HG03159 (cell line): Measurements from ENCODE around the gene ECHS1.
A peak's percentile ranks its signal among the peaks of the same experiment; 100 is the strongest.
"Not testable (repeated sequence)": the region's sequence is repeated elsewhere in the genome, so short reads cannot be mapped to it uniquely, and the experiment has no call there.

ENCODE experiments used
- ATAC-seq: cut with Tn5 transposase; IDR thresholded peaks from one replicate; pipeline ENCODE4 v1.9.1; 2021; ENCODE audit warnings: mild to moderate bottlenecking, moderate library complexity; ENCODE audit not compliant: unreplicated experiment

ECHS1 gene

DNA sequence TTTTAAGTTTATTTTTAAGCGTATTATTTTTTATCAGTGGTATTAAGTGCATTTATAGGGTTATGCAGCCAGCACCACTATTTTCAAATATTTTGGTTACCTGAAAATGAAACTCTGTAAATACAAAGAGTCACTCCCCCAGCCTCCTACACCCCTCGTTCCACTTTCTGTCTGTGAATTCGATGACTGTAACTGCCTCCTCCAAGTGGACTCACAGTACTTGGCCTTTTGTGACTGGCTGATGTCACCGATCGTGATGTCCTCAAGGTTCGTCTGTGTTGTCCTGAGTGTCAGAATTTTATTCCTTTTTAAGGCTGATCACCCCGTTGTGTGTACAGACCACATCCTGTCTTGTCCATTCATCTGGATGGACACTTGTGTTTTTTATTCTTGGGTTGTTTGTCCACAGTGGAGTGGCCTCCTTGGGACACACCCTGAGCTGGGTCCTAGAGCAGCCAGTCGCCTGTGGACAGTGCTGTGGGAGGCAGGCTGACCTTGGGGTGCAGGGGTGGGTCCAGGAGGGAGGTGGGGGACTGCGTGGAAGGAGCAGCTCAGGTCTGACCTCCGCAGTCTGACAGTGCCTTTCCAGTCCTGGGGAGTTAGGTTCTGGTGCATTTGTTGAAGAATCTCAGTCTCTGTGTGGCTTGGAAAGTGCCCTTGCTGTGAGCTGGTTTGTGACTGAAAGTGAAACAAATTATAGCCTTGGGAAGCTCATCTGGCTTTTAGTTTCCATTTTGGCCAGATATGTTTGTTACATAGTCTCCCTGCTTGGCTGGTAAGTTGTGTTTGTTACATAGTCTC is 27.7 kb upstream of the ECHS1 start:
- ATAC-seq, result peak; percentile 70

DNA sequence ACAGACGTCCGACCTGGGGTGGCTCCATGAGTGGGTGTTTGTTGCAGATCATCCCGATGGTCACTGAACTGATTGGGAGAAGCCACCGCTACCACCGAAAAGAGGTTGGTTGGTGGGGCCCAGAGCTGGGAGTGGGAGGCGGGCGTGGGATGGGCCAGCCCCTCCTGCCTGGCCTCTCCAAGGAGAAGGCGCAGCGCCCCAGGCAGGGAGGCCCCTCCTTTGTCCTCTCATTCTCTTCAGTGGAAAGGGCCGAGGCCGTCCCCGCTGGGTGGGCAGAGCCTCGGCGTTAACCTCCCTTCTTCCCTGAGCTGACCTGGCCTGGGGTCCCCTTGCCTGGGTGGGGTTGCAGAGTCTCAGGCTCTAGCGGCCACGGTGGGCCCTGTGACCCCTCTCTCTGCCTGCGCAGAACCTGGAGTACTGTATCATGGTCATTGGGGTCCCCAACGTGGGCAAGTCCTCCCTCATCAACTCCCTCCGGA is 26.0 kb upstream of the ECHS1 start:
- no peak for ATAC-seq

DNA sequence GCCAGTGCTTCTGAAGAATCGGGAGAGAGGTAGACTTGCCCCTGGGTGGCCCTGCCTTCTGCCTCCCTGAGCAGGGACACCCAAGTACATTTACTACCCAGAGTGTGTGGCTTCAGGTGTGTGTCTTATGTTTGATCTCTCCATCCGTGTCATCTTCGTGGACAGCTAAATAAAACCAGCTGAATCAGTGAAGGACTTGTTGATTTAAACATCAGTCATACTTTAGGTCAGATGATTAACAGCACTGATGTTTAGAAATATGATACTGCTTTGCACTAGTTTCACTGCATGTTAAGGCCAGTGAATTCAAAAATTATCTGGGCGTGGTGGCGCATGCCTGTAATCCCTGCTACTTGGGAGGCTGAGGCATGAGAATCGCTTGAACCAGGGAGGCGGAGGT is 24.8 kb upstream of the ECHS1 start:
- ATAC-seq, result no peak

DNA sequence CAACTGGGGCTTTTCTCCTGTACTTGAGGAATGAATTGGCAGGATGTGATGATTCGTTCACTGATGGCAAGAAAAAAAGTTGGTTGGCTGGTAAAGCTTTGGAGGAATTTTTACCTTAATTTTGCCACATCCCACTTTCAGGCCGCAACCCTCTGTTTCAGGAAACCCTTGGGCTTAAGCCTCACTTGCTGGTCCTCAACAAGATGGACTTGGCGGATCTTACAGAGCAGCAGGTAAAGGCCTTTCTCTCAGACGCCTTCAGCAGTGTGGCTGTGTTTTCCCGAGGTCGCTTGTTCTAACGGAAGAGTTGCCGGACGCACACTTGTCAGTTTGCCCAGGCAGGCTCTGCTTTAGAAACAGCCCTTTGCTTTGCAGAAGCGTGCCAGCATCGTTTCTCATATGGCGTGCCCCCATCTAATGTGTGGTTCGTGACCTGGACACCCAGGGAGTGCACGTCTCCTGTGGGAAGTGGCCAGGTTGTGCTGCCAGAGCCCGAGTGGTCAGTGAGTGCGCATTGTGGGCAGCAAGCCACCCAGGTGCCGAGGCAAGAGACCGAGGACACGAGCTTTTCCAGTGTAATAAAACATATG is 23.0 kb upstream of the ECHS1 start:
- no peak for ATAC-seq

DNA sequence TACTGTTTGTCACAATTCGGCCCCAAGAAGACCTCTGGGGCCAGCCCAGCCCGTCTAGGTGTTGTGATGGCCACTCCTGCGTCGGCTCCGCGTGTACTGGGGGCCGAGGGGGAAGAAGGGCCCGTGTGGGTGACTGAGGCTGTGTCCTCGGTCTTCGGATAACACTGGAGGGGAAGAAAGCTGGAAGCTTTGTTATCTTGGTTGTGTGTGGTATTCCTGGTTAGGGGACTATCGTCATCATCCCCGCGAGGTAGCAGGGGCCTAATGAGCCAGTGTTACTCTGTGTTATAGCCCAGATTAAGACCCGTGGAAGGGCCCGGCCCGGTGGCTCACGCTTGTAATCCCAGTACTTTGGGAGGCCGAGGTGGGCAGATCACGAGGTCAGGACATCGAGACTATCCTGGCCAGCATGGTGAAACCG is 21.7 kb upstream of the ECHS1 start:
- ATAC-seq, result no peak

GRCh38 chr10:133394064-133394663 is 21.0 kb upstream of the ECHS1 start, which contains the start of gene MTG1:
Gene MTG1, plus strand, starts transcription at chr10:133394157. Its CDS starts 64 bp downstream, at chr10:133394221.
- peak; percentile 65 for ATAC-seq

GRCh38 chr10:133393401-133394063 is 20.4 kb upstream of the ECHS1 start:
- ATAC-seq, result no peak

GRCh38 chr10:133391761-133392518 is 18.8 kb upstream of the ECHS1 start:
- no peak for ATAC-seq

- ATAC-seq, result no peak
These were observed 18.1 kb upstream of the ECHS1 start for GRCh38 chr10:133391249-133391635.

GRCh38 chr10:133390597-133391248 is 17.6 kb upstream of the ECHS1 start:
- ATAC-seq, result no peak

GRCh38 chr10:133388973-133389818 is 16.0 kb upstream of the ECHS1 start:
- ATAC-seq, result peak; percentile 87

GRCh38 chr10:133388236-133388972 is 15.2 kb upstream of the ECHS1 start:
- ATAC-seq, result no peak

DNA sequence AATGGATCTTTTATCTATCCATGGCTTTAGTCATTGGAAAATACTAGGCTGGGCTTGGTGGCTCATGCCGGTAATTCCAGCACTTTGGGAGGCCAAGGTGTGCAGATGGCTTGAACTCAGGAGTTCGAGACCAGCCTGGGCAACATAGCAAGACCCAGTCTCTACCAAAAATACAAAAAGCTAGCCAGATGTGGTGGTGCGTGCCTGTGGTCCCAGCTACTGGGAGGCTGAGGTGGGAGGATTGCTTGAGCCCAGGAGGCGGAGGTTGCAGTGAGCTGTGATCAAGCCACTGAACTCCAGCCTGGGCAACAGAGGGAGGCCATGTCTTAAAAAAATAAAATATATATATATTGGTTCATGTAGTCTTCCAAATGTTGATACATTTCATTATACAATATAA is 13.8 kb upstream of the ECHS1 start:
- not testable (repeated sequence) for ATAC-seq

GRCh38 chr10:133385214-133385613 is 12.1 kb upstream of the ECHS1 start:
- ATAC-seq, result no peak

DNA sequence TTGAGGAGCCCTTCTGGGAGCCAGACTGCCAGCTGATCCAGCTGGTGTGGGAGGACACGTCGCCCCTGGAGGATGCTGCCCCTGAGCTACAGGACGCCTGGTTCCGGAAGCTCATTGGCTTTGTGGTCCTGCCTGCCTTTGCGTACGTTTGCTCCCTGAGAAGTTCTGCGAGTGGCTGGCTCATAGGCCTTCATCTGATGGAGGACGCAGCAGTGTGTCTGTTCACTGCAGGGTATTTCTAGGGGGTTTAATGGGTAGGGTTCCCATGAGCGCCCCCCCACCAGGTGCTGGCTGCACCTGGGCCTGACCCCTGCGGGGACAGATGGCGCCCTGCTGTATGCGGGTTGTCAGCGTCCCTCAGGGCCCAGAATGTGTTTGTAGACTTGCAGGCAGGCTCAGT is 10.9 kb upstream of the ECHS1 start:
- ATAC-seq, result no peak

GRCh38 chr10:133383551-133383950 is 10.4 kb upstream of the ECHS1 start:
- ATAC-seq, result no peak

DNA sequence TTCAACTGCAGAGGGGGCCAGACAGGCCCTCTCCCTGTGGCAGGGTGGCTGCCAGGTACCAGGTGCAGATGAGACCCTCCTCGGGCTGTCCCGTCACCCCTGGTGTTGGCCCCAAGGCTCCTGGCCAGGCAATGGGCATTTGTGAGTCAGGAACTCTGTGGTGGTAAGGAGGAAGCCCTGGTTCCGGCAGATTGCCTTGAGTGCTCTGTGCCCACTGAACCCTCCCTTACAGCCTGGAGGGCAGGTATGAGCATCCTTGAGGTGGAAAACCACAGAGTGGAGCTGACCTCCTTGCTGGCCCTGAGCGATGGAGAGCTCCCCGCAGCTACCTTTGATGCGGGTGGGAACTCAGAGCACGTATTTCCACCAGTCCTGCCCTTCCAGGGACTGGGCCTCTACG is 7.9 kb upstream of the ECHS1 start:
- ATAC-seq, result no peak

- ATAC-seq, result no peak
These were observed 6.9 kb upstream of the ECHS1 start for GRCh38 chr10:133379801-133380666.
